ENCODE measurements around the gene ELF4.

- TF ChIP-seq ZNF18 (tag by site-specific recombination; IDR thresholded peaks at IDR 0.05) = no peak
- no peak for TF ChIP-seq ZNF24 (tag by site-specific recombination; IDR thresholded peaks at IDR 0.05)
- no peak for TF ChIP-seq PRDM10 (tag by site-specific recombination; IDR thresholded peaks at IDR 0.05)
- no peak for TF ChIP-seq CTCF (tag by site-specific recombination; IDR thresholded peaks at IDR 0.05)
- no peak for TF ChIP-seq ZNF488 (tag by site-specific recombination; IDR thresholded peaks at IDR 0.05)
- no peak for TF ChIP-seq ZNF704 (tag by site-specific recombination; IDR thresholded peaks at IDR 0.05)
- TF ChIP-seq ZFP3 (tag by site-specific recombination; IDR thresholded peaks at IDR 0.05; ENCODE audit: low read depth) = no peak
Measured at GRCh38 chrX:130139474-130140201, 29.3 kb upstream of the ELF4 start.
